A673 (cell line): ENCODE measurements around the gene G6PC1. TPM values are rescaled to one million over a fixed set of nuclear protein-coding genes. Genes with fewer than 3 reads are reported as not detected.
A peak's percentile ranks its signal among the peaks of the same experiment; 100 is the strongest.
"Not testable (repeated sequence)": the region's sequence is repeated elsewhere in the genome, so short reads cannot be mapped to it uniquely, and the experiment has no call there.

Source experiments
- BruUV-seq: library from RNA; stranded (reverse); fragments of 400-500 nt; replicated peaks from 2 replicates; lab custom pipeline; 2021; lab: Mats Ljungman, UMichigan
- CTCF ChIA-PET: fragments of 300-600 bp; sonication (Branson Sonifier 250); formaldehyde crosslinking; loops from one replicate; lab custom pipeline; 2022; ENCODE audit warnings: antibody characterized with exemption; lab: Charles Lee
- POLR2A ChIA-PET: fragments of 300-600 bp; sonication (Branson Sonifier 250); formaldehyde crosslinking; loops from one replicate; lab custom pipeline; 2022; ENCODE audit warnings: antibody characterized with exemption; ENCODE audit not compliant: low non-redundant PET; lab: Charles Lee
- DNase-seq: peaks from one replicate; pipeline ENCODE4 v3.0.0-alpha.2; 2015; ENCODE audit warnings: low spot score
- H3K27ac ChIP-seq: fragments of 200-600 bp; sonication (generic); 2 replicates; pipeline ENCODE4 v1.5.1; 2016; ENCODE audit warnings: mixed run types, low read depth, mild to moderate bottlenecking, mixed read lengths, antibody characterized with exemption, low read length; ENCODE audit not compliant: poor library complexity, severe bottlenecking
- H3K27me3 ChIP-seq: fragments of 200-600 bp; sonication (generic); replicated peaks from 2 replicates; pipeline ENCODE4 v1.6.1; 2017; ENCODE audit warnings: mixed run types, low read depth, mild to moderate bottlenecking, mixed read lengths, antibody characterized with exemption, low read length; ENCODE audit not compliant: insufficient read depth, poor library complexity
- H3K36me3 ChIP-seq: fragments of 200-600 bp; sonication (generic); 2 replicates; pipeline ENCODE4 v1.6.1; 2016; ENCODE audit warnings: mixed run types, mild to moderate bottlenecking, mixed read lengths, antibody characterized with exemption, low read length; ENCODE audit not compliant: insufficient read depth, poor library complexity, severe bottlenecking
- H3K4me1 ChIP-seq: fragments of 200-600 bp; sonication (generic); 2 replicates; pipeline ENCODE4 v1.6.1; 2017; ENCODE audit warnings: mixed run types, mild to moderate bottlenecking, mixed read lengths, antibody characterized with exemption, low read length; ENCODE audit not compliant: insufficient read depth, poor library complexity, severe bottlenecking
- H3K4me3 ChIP-seq: fragments of 200-600 bp; sonication (generic); 2 replicates; pipeline ENCODE4 v1.5.1; 2016; ENCODE audit warnings: low read depth, mixed run types, mild to moderate bottlenecking, mixed read lengths, low read length; ENCODE audit not compliant: poor library complexity, severe bottlenecking
- H3K9me3 ChIP-seq: fragments of 200-600 bp; sonication (generic); 2 replicates; pipeline ENCODE4 v1.6.1; 2016; ENCODE audit warnings: mixed run types, low read depth, mild to moderate bottlenecking, mixed read lengths, antibody characterized with exemption, low read length; ENCODE audit not compliant: poor library complexity, severe bottlenecking
- CTCF ChIP-seq: fragments of 300-800, 200-600 bp; sonication (generic); conservative IDR thresholded peaks from 2 replicates; pipeline ENCODE4 v1.5.1; 2017; ENCODE audit warnings: low read depth, mild to moderate bottlenecking, antibody characterized with exemption, low read length, moderate library complexity, mixed read lengths
- EZH2 ChIP-seq: fragments of 200-600 bp; sonication (generic); IDR thresholded peaks from 2 replicates; pipeline ENCODE4 v1.6.1; 2017; ENCODE audit warnings: borderline replicate concordance, low read depth, mild to moderate bottlenecking, mixed read lengths, antibody characterized with exemption, low read length; ENCODE audit not compliant: poor library complexity, severe bottlenecking
- intact Hi-C: fragments of 100-400 bp; cut with micrococcal nuclease; formaldehyde crosslinking; loops from one replicate; pipeline ENCODE4 v1.10.0; 2022; ENCODE audit not compliant: unreplicated experiment
- total RNA-seq: library from RNA; stranded (reverse); gene quantifications from 2 replicates; pipeline ENCODE4 v1.2.3, GENCODE V29; 2021

The G6PC1 gene
- total RNA-seq, 1 experiment from 2014 or later: not detected

GRCh38 chr17:42879596-42879985 is 21.0 kb upstream of the G6PC1 start:
- H3K36me3 ChIP-seq: no peaks in the 10 kb centered on the region
- no peak overlapping the region for H3K4me3 ChIP-seq
- no peaks in the 10 kb centered on the region for H3K9me3 ChIP-seq
- H3K27me3 ChIP-seq: no peaks in the 10 kb centered on the region
- POLR2A ChIA-PET: no interaction called here
- intact Hi-C loops: no loop called here
- TF ChIP-seq EZH2: no peak
- TF ChIP-seq CTCF: no peak
- H3K27ac ChIP-seq: no peak overlapping the region
- no peak for DNase-seq
- no TSS peak for BruUV-seq
- CTCF ChIA-PET: no interaction called here
- no peaks in the 10 kb centered on the region for H3K4me1 ChIP-seq

- Histone ChIP-seq H3K4me3 (no peak overlapping the region), H3K36me3 (no peaks in the 10 kb centered on the region), H3K4me1 (no peaks in the 10 kb centered on the region), H3K9me3 (no peaks in the 10 kb centered on the region), H3K27me3 (no peaks in the 10 kb centered on the region), H3K27ac (no peak overlapping the region)
- ChIA-PET POLR2A (no interaction called here), CTCF (no interaction called here)
- BruUV-seq: no TSS peak
- peak; percentile 11 for DNase-seq
- intact Hi-C loops: no loop called here
- no peak for TF ChIP-seq EZH2
- no peak for TF ChIP-seq CTCF
Observed at GRCh38 chr17:42880776-42881310, 19.8 kb upstream of the G6PC1 start.

DNA sequence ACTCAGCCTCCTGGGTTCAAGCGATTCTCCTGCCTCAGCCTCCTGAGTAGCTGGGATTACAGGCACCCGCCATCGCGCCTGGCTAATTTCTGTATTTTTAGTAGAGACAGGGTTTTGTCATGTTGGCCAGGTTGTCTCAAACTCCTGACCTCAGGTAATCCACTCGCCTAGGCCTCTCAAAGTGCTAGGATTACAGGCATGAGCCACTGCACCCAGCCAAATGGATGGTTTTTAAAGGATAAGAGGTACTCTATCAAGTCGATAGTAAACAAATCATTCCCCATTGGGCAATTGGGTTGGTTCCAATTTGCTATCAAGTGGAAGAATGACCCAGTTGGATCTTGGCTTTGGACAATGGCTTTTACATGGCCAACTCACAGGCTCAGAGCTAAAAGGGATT is 18.9 kb upstream of the G6PC1 start:
- BruUV-seq, CTCF ChIA-PET, DNase-seq, POLR2A ChIA-PET, H3K9me3 ChIP-seq, H3K27me3 ChIP-seq, H3K4me1 ChIP-seq, H3K27ac ChIP-seq, H3K4me3 ChIP-seq, H3K36me3 ChIP-seq, intact Hi-C loops: not testable (repeated sequence)

GRCh38 chr17:42882166-42882565 is 18.4 kb upstream of the G6PC1 start:
- BruUV-seq: no TSS peak
- Histone ChIP-seq H3K9me3 (no peaks in the 10 kb centered on the region), H3K27ac (no peak overlapping the region), H3K4me3 (no peak overlapping the region), H3K36me3 (no peaks in the 10 kb centered on the region), H3K4me1 (no peaks in the 10 kb centered on the region), H3K27me3 (no peaks in the 10 kb centered on the region)
- no peak for DNase-seq
- intact Hi-C loops: no loop called here
- ChIA-PET POLR2A (no interaction called here), CTCF (no interaction called here)
- TF ChIP-seq EZH2 (no peak), CTCF (no peak)
